ENCODE results near the gene PARD3B. TPM values are rescaled to one million over a fixed set of nuclear protein-coding genes. Genes with fewer than 3 reads are reported as not detected.

PARD3B gene
- total and polyA plus RNA-seq, 2 experiments from 2014 or later, result 3.5 to 4.4 TPM

DNA sequence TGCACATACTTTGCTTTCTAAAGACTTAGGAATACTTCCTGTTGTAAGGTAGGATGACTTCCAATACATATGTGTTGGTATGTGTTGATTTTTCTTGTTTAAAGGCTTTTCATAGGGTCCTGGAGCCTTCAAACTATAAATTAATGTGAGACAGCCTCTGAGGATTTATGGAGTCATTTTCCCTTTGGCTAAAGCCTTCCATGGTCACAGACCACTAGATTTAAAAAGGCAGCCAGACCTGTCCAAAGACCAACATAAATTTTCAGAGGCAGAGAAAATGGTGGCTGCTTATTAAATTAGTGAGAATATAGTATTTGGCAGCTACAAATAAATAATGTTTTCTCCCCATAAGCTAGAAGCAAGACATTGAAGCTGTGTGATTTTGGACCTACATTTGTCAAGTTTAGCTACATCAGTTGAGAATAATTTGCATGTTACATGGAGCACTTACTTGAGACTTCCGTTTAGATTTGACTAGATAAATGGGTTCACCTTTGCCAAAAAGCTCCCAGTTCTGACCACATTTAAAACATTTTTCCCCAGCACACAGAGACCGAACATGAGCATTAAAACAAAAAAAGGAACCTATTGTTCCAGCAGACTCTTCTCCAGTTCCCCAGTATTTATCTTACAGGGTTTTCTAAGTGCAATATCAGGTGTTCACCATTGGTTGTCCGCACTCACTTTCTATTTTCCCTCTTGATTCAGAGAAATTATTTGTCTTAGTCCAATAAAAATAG, 402.9 kb downstream of the PARD3B start:
- Histone ChIP-seq H3K27me3 (ENCODE audit: insufficient read depth) (no peaks in the 10 kb centered on the region), H3K36me3 (ENCODE audit: insufficient read depth) (no peaks in the 10 kb centered on the region), H3K4me1 (ENCODE audit: insufficient read depth) (no peaks in the 10 kb centered on the region), H3F3A (replicated peaks; ENCODE audit: low read depth) (no peaks in the 10 kb centered on the region), H3K4me3 (no peak overlapping the region), H3K4me2 (no peak overlapping the region), H2AFZ (no peak overlapping the region), H3K27ac (ENCODE audit: low read depth) (no peak overlapping the region), H3K9me2 (ENCODE audit: insufficient read depth) (peaks cover 10% of the 10 kb centered on the region), H3K79me2 (replicated peaks; ENCODE audit: insufficient read depth) (no peaks in the 10 kb centered on the region), H4K20me1 (replicated peaks; ENCODE audit: insufficient read depth) (no peaks in the 10 kb centered on the region)
- peaks cover 5% of the 10 kb centered on the region; the same call in 1 of the 3 replicates for H3K36me3 Mint-ChIP-seq (ENCODE audit: low read depth)
- DNase-seq (ENCODE audit: low spot score) (no peak), ATAC-seq (no peak)
- H3K27me3 Mint-ChIP-seq (ENCODE audit: insufficient read depth, low read depth, poor library complexity), result no peaks in the 10 kb centered on the region
- H3K9me3 Mint-ChIP-seq, result no peaks in the 10 kb centered on the region; the same call in 2 of the 3 replicates
- no peak overlapping the region for H3K4me3 Mint-ChIP-seq
- H3K4me1 Mint-ChIP-seq, result no peaks in the 10 kb centered on the region
- no peak overlapping the region for H3K27ac Mint-ChIP-seq
- no peak for TF ChIP-seq EZH2 (IDR thresholded peaks at IDR 0.05; ENCODE audit: low read depth, unreplicated experiment)
- TF ChIP-seq REST (IDR thresholded peaks at IDR 0.05; ENCODE audit: unreplicated experiment), result no peak
- TF ChIP-seq ZNF331 (CRISPR knock-in tag; IDR thresholded peaks at IDR 0.05; ENCODE audit: low read depth), result no peak
- no peak for TF ChIP-seq ZNF114 (CRISPR knock-in tag; IDR thresholded peaks at IDR 0.05)
- no peak for TF ChIP-seq JUNB (IDR thresholded peaks at IDR 0.05; ENCODE audit: unreplicated experiment)
- TF ChIP-seq EZH2phosphoT487 (IDR thresholded peaks at IDR 0.05; ENCODE audit: unreplicated experiment), result no peak
- TF ChIP-seq, protein P1, sequence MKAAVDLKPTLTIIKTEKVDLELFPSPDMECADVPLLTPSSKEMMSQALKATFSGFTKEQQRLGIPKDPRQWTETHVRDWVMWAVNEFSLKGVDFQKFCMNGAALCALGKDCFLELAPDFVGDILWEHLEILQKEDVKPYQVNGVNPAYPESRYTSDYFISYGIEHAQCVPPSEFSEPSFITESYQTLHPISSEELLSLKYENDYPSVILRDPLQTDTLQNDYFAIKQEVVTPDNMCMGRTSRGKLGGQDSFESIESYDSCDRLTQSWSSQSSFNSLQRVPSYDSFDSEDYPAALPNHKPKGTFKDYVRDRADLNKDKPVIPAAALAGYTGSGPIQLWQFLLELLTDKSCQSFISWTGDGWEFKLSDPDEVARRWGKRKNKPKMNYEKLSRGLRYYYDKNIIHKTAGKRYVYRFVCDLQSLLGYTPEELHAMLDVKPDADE (IDR thresholded peaks at IDR 0.05), result no peak
- no peak for TF ChIP-seq STAT1 (IDR thresholded peaks at IDR 0.05; ENCODE audit: unreplicated experiment)
- TF ChIP-seq ZNF462 (CRISPR knock-in tag; IDR thresholded peaks at IDR 0.05), result no peak
- TF ChIP-seq POLR2AphosphoS5 (IDR thresholded peaks at IDR 0.05; ENCODE audit: low read depth), result no peak
- TF ChIP-seq, protein P2, sequence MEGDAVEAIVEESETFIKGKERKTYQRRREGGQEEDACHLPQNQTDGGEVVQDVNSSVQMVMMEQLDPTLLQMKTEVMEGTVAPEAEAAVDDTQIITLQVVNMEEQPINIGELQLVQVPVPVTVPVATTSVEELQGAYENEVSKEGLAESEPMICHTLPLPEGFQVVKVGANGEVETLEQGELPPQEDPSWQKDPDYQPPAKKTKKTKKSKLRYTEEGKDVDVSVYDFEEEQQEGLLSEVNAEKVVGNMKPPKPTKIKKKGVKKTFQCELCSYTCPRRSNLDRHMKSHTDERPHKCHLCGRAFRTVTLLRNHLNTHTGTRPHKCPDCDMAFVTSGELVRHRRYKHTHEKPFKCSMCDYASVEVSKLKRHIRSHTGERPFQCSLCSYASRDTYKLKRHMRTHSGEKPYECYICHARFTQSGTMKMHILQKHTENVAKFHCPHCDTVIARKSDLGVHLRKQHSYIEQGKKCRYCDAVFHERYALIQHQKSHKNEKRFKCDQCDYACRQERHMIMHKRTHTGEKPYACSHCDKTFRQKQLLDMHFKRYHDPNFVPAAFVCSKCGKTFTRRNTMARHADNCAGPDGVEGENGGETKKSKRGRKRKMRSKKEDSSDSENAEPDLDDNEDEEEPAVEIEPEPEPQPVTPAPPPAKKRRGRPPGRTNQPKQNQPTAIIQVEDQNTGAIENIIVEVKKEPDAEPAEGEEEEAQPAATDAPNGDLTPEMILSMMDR (conservative IDR thresholded peaks at IDR 0.05; ENCODE audit: low read depth in 2 of 2), result no peak
- no peak for TF ChIP-seq CREB1 (CRISPR knock-in tag; IDR thresholded peaks at IDR 0.05; ENCODE audit: low read depth)
- TF ChIP-seq NANOG (IDR thresholded peaks at IDR 0.05; ENCODE audit: borderline replicate concordance), result no peak
